ENCODE data around the gene FBL.
"Not testable (repeated sequence)": the region's sequence is repeated elsewhere in the genome, so short reads cannot be mapped to it uniquely, and the experiment has no call there.

The FBL gene

GRCh38 chr19:39876486-39876885 is 30.3 kb upstream of the FBL start:
- DNase-seq (ENCODE audit: low read depth): not testable (repeated sequence)

GRCh38 chr19:39875401-39875864 is 29.3 kb upstream of the FBL start:
- DNase-seq (ENCODE audit: low read depth): not testable (repeated sequence)

- DNase-seq (ENCODE audit: low read depth): no peak
Observed at GRCh38 chr19:39874404-39874803, 28.2 kb upstream of the FBL start.

GRCh38 chr19:39873385-39873784 is 27.2 kb upstream of the FBL start:
- DNase-seq (ENCODE audit: low read depth): no peak

GRCh38 chr19:39871886-39872866 is 26.0 kb upstream of the FBL start:
- no peak for DNase-seq (ENCODE audit: low read depth)

- no peak for DNase-seq (ENCODE audit: low read depth)
Observed at GRCh38 chr19:39871362-39871761, 25.2 kb upstream of the FBL start.

GRCh38 chr19:39870171-39870971 is 24.2 kb upstream of the FBL start:
- DNase-seq (ENCODE audit: low read depth): no peak

GRCh38 chr19:39867952-39868351 is 21.8 kb upstream of the FBL start:
- DNase-seq (ENCODE audit: low read depth): no peak

GRCh38 chr19:39867133-39867532 is 21.0 kb upstream of the FBL start:
- DNase-seq (ENCODE audit: low read depth): no peak

- no peak for DNase-seq (ENCODE audit: low read depth)
Observed at GRCh38 chr19:39865953-39866352, 19.8 kb upstream of the FBL start.

GRCh38 chr19:39865186-39865585 is 19.0 kb upstream of the FBL start:
- DNase-seq (ENCODE audit: low read depth): no peak

- no peak for DNase-seq (ENCODE audit: low read depth)
Observed at GRCh38 chr19:39864118-39864517, 17.9 kb upstream of the FBL start.

- DNase-seq (ENCODE audit: low read depth): no peak
Observed at GRCh38 chr19:39858541-39858940, 12.4 kb upstream of the FBL start.

- DNase-seq (ENCODE audit: low read depth): no peak
Observed at GRCh38 chr19:39852882-39853281, 6.7 kb upstream of the FBL start.

GRCh38 chr19:39850892-39851291 is 4.7 kb upstream of the FBL start:
- DNase-seq (ENCODE audit: low read depth): no peak

GRCh38 chr19:39848392-39848791 is 2.2 kb upstream of the FBL start:
- DNase-seq (ENCODE audit: low read depth): no peak

GRCh38 chr19:39847525-39847924 is 1.3 kb upstream of the FBL start:
- DNase-seq (ENCODE audit: low read depth): no peak

- no peak for DNase-seq (ENCODE audit: low read depth)
Observed at GRCh38 chr19:39846678-39847486, 703 bp upstream of the FBL start.

GRCh38 chr19:39845584-39845932 is 621 bp downstream of the FBL start:
- DNase-seq (ENCODE audit: low read depth): peak; percentile 50

GRCh38 chr19:39845172-39845571 is 1.0 kb downstream of the FBL start:
- no peak for DNase-seq (ENCODE audit: low read depth)

GRCh38 chr19:39843919-39844793 is 2.0 kb downstream of the FBL start:
- peak; percentile 50 for DNase-seq (ENCODE audit: low read depth)
